Measurements from ENCODE around the gene RALGAPA2. TPM values are rescaled to one million over a fixed set of nuclear protein-coding genes. Genes with fewer than 3 reads are reported as not detected.

The RALGAPA2 gene
- total and polyA plus RNA-seq, 2 experiments from 2014 or later, result 13.1 to 43.4 TPM

GRCh38 chr20:20375862-20376261 is 336.6 kb downstream of the RALGAPA2 start:
- no peak overlapping the region for H2AFZ ChIP-seq
- TF ChIP-seq, protein P1, sequence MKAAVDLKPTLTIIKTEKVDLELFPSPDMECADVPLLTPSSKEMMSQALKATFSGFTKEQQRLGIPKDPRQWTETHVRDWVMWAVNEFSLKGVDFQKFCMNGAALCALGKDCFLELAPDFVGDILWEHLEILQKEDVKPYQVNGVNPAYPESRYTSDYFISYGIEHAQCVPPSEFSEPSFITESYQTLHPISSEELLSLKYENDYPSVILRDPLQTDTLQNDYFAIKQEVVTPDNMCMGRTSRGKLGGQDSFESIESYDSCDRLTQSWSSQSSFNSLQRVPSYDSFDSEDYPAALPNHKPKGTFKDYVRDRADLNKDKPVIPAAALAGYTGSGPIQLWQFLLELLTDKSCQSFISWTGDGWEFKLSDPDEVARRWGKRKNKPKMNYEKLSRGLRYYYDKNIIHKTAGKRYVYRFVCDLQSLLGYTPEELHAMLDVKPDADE (IDR thresholded peaks at IDR 0.05), result no peak
- TF ChIP-seq EZH2phosphoT487 (IDR thresholded peaks at IDR 0.05; ENCODE audit: unreplicated experiment), result no peak
- no peak for TF ChIP-seq CREB1 (CRISPR knock-in tag; IDR thresholded peaks at IDR 0.05; ENCODE audit: low read depth)
- TF ChIP-seq STAT1 (IDR thresholded peaks at IDR 0.05; ENCODE audit: unreplicated experiment), result no peak
- no peak for TF ChIP-seq POLR2AphosphoS5 (IDR thresholded peaks at IDR 0.05; ENCODE audit: low read depth)
- TF ChIP-seq JUNB (IDR thresholded peaks at IDR 0.05; ENCODE audit: unreplicated experiment), result no peak
- TF ChIP-seq, protein P2, sequence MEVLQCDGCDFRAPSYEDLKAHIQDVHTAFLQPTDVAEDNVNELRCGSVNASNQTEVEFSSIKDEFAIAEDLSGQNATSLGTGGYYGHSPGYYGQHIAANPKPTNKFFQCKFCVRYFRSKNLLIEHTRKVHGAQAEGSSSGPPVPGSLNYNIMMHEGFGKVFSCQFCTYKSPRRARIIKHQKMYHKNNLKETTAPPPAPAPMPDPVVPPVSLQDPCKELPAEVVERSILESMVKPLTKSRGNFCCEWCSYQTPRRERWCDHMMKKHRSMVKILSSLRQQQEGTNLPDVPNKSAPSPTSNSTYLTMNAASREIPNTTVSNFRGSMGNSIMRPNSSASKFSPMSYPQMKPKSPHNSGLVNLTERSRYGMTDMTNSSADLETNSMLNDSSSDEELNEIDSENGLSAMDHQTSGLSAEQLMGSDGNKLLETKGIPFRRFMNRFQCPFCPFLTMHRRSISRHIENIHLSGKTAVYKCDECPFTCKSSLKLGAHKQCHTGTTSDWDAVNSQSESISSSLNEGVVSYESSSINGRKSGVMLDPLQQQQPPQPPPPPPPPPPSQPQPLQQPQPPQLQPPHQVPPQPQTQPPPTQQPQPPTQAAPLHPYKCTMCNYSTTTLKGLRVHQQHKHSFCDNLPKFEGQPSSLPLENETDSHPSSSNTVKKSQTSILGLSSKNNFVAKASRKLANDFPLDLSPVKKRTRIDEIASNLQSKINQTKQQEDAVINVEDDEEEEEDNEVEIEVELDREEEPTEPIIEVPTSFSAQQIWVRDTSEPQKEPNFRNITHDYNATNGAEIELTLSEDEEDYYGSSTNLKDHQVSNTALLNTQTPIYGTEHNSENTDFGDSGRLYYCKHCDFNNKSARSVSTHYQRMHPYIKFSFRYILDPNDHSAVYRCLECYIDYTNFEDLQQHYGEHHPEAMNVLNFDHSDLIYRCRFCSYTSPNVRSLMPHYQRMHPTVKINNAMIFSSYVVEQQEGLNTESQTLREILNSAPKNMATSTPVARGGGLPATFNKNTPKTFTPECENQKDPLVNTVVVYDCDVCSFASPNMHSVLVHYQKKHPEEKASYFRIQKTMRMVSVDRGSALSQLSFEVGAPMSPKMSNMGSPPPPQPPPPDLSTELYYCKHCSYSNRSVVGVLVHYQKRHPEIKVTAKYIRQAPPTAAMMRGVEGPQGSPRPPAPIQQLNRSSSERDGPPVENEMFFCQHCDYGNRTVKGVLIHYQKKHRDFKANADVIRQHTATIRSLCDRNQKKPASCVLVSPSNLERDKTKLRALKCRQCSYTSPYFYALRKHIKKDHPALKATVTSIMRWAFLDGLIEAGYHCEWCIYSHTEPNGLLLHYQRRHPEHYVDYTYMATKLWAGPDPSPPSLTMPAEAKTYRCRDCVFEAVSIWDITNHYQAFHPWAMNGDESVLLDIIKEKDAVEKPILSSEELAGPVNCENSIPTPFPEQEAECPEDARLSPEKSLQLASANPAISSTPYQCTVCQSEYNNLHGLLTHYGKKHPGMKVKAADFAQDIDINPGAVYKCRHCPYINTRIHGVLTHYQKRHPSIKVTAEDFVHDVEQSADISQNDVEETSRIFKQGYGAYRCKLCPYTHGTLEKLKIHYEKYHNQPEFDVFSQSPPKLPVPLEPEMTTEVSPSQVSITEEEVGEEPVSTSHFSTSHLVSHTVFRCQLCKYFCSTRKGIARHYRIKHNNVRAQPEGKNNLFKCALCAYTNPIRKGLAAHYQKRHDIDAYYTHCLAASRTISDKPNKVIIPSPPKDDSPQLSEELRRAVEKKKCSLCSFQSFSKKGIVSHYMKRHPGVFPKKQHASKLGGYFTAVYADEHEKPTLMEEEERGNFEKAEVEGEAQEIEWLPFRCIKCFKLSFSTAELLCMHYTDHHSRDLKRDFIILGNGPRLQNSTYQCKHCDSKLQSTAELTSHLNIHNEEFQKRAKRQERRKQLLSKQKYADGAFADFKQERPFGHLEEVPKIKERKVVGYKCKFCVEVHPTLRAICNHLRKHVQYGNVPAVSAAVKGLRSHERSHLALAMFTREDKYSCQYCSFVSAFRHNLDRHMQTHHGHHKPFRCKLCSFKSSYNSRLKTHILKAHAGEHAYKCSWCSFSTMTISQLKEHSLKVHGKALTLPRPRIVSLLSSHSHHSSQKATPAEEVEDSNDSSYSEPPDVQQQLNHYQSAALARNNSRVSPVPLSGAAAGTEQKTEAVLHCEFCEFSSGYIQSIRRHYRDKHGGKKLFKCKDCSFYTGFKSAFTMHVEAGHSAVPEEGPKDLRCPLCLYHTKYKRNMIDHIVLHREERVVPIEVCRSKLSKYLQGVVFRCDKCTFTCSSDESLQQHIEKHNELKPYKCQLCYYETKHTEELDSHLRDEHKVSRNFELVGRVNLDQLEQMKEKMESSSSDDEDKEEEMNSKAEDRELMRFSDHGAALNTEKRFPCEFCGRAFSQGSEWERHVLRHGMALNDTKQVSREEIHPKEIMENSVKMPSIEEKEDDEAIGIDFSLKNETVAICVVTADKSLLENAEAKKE (CRISPR knock-in tag; IDR thresholded peaks at IDR 0.05), result no peak
- no peak for TF ChIP-seq NANOG (IDR thresholded peaks at IDR 0.05; ENCODE audit: borderline replicate concordance)
- no peak for TF ChIP-seq EZH2 (IDR thresholded peaks at IDR 0.05; ENCODE audit: low read depth, unreplicated experiment)
- TF ChIP-seq ZNF114 (CRISPR knock-in tag; IDR thresholded peaks at IDR 0.05), result no peak
- no peak for TF ChIP-seq CTCF (conservative IDR thresholded peaks at IDR 0.05; ENCODE audit: low read depth in 2 of 2)
- no peak for TF ChIP-seq ZNF331 (CRISPR knock-in tag; IDR thresholded peaks at IDR 0.05; ENCODE audit: low read depth)
- TF ChIP-seq, protein P3, sequence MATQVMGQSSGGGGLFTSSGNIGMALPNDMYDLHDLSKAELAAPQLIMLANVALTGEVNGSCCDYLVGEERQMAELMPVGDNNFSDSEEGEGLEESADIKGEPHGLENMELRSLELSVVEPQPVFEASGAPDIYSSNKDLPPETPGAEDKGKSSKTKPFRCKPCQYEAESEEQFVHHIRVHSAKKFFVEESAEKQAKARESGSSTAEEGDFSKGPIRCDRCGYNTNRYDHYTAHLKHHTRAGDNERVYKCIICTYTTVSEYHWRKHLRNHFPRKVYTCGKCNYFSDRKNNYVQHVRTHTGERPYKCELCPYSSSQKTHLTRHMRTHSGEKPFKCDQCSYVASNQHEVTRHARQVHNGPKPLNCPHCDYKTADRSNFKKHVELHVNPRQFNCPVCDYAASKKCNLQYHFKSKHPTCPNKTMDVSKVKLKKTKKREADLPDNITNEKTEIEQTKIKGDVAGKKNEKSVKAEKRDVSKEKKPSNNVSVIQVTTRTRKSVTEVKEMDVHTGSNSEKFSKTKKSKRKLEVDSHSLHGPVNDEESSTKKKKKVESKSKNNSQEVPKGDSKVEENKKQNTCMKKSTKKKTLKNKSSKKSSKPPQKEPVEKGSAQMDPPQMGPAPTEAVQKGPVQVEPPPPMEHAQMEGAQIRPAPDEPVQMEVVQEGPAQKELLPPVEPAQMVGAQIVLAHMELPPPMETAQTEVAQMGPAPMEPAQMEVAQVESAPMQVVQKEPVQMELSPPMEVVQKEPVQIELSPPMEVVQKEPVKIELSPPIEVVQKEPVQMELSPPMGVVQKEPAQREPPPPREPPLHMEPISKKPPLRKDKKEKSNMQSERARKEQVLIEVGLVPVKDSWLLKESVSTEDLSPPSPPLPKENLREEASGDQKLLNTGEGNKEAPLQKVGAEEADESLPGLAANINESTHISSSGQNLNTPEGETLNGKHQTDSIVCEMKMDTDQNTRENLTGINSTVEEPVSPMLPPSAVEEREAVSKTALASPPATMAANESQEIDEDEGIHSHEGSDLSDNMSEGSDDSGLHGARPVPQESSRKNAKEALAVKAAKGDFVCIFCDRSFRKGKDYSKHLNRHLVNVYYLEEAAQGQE (IDR thresholded peaks at IDR 0.05; ENCODE audit: unreplicated experiment), result no peak
- no peaks in the 10 kb centered on the region for H4K20me1 ChIP-seq (replicated peaks; ENCODE audit: insufficient read depth)
- DNase-seq (ENCODE audit: low spot score) (no peak), ATAC-seq (no peak)
- H3F3A ChIP-seq (replicated peaks; ENCODE audit: low read depth), result no peaks in the 10 kb centered on the region
- Mint-ChIP-seq H3K36me3 (ENCODE audit: low read depth) (peaks cover 4% of the 10 kb centered on the region; the same call in 2 of the 3 replicates), H3K9me3 (peaks cover 11% of the 10 kb centered on the region), H3K4me3 (no peak overlapping the region), H3K27ac (no peak overlapping the region), H3K27me3 (ENCODE audit: insufficient read depth, low read depth, poor library complexity) (peaks cover 44% of the 10 kb centered on the region), H3K4me1 (peaks cover 27% of the 10 kb centered on the region)
- no peaks in the 10 kb centered on the region for H3K79me2 ChIP-seq (replicated peaks; ENCODE audit: insufficient read depth)
- H3K4me2 ChIP-seq, result no peak overlapping the region
- H3K9me2 ChIP-seq (ENCODE audit: insufficient read depth), result peaks cover 15% of the 10 kb centered on the region
- H3K36me3 ChIP-seq (ENCODE audit: insufficient read depth), result no peaks in the 10 kb centered on the region
- peaks cover 28% of the 10 kb centered on the region for H3K4me1 ChIP-seq (ENCODE audit: insufficient read depth)
- H3K27me3 ChIP-seq (ENCODE audit: insufficient read depth), result peaks cover 37% of the 10 kb centered on the region
- no peak overlapping the region for H3K27ac ChIP-seq (ENCODE audit: low read depth)
- no peak overlapping the region for H3K4me3 ChIP-seq
